ENCODE data around the gene CYP2A6. TPM values are rescaled to one million over a fixed set of nuclear protein-coding genes. Genes with fewer than 3 reads are reported as not detected.
"Not testable (repeated sequence)": the region's sequence is repeated elsewhere in the genome, so short reads cannot be mapped to it uniquely, and the experiment has no call there.

The CYP2A6 gene
- total RNA-seq, 1 donor = not detected

GRCh38 chr19:40836754-40837429 lies 13.4 kb downstream of the CYP2A6 start:
- TF ChIP-seq CTCF (IDR thresholded peaks at IDR 0.05; ENCODE audit: insufficient read depth, low read depth, low read length) = no peak
- H3K4me3 ChIP-seq (ENCODE audit: low read depth, low read length) = no peak overlapping the region
- no peak for DNase-seq (ENCODE audit: low read depth)

GRCh38 chr19:40833728-40834533 lies 16.3 kb downstream of the CYP2A6 start:
- DNase-seq (ENCODE audit: low read depth) = peak; percentile 73
- not testable (repeated sequence) for H3K4me3 ChIP-seq (ENCODE audit: low read depth, low read length)

DNA sequence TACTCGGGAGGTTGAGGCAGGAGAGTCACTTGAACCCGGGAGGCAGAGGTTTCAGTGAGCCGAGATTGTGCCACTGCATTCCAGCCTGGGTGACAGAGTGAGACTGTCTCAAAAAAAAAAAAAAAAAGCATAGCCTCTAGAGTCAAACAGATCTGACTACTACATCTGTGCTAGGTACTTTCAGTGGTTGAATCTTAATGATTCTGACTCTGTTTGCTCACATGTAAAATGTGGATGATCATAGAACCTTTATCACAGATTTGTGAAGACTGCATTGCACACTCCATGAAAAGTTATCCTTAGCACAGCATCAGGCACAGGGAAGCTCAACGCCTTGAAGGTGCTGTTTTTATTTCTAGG lies 17.8 kb downstream of the CYP2A6 start:
- H3K4me3 ChIP-seq (ENCODE audit: low read depth, low read length); DNase-seq (ENCODE audit: low read depth): not testable (repeated sequence)

- DNase-seq (ENCODE audit: low read depth) = peak; percentile 100
- H3K4me3 ChIP-seq (ENCODE audit: low read depth, low read length) = no peak overlapping the region
- no peak for TF ChIP-seq CTCF (IDR thresholded peaks at IDR 0.05; ENCODE audit: insufficient read depth, low read depth, low read length)
Observed at GRCh38 chr19:40831502-40832430, 18.5 kb downstream of the CYP2A6 start.

DNA sequence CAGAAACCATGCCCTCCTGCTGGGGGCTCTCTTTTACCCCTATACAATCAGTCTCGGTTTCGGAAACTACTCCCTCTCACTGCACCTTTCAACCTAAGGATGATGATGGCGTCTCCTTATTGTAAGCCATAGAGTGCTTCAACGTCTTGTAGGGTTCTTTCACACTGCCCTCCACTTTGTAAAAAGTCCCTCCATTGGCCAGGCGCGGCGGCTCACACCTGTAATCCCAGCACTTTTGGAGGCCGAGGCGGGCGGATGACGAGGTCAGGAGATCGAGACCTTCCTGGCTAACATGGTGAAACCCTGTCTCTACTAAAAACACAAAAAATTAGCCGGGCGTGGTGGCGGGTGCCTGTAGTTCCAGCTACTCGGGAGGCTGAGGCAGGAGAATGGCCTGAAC lies 19.5 kb downstream of the CYP2A6 start:
- not testable (repeated sequence) for DNase-seq (ENCODE audit: low read depth); H3K4me3 ChIP-seq (ENCODE audit: low read depth, low read length)

DNA sequence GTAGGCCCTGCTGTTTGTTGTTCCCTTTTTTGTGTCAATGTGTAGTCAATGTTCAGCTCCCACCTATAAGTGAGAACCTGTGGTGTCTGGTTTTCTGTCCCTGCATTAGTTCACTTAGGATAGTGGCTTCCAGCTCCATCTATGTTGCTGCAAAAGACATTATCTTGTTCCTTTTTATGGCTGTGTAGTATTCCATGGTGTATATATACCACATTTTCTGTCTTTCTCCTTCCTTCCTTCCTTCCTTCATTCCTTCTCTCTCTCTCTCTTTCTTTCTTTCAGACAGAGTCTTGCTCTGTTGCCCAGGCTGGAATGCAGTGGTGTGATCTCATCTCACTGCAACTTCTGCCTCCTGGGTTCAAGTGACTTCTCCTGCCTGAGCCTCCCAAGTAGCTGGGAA lies 21.0 kb downstream of the CYP2A6 start:
- H3K4me3 ChIP-seq (ENCODE audit: low read depth, low read length) = no peak overlapping the region
- no peak for TF ChIP-seq CTCF (IDR thresholded peaks at IDR 0.05; ENCODE audit: insufficient read depth, low read depth, low read length)
- no peak for DNase-seq (ENCODE audit: low read depth)

DNA sequence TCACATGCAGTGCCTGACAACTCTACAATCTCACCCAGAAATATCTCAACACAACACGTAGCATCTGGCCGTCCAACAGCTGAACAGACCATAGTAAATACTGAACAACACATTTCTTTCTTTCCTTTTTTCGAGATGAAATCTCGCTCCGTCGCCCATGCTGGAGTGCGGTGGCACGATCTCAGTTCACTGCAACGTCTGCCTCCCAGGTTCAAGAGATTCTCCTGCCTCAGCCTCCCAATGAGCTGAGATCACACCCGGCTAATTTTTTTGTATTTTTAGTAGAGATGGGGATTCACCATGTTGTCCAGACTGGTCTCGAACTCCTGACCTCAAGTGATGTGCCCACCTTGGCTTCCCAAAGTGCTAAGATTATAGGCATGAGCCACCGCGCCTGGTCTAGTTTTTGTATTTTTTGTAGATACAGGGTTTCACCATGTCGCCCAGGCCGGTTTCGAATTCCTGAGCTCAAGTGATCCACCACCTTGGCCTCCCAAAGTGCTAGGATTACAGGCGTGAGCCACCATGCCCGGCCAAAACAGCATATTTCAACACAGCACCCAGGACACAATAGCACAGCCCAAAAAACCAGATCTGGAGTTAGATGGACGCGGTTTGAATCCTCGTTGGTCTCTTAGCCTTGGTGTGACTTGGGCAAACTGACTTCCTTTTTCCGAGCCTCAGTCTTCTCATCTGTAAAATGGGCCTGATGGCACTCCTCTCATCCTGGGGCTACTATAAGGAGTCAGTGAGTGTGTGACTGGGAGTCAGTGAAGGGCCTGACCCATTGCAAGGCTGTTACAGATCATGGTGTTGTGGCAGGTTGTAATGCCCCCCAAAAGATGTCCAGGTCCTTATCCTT lies 22.6 kb downstream of the CYP2A6 start:
- no peak for TF ChIP-seq CTCF (IDR thresholded peaks at IDR 0.05; ENCODE audit: insufficient read depth, low read depth, low read length)
- H3K4me3 ChIP-seq (ENCODE audit: low read depth, low read length) = no peak overlapping the region
- DNase-seq (ENCODE audit: low read depth) = no peak

DNA sequence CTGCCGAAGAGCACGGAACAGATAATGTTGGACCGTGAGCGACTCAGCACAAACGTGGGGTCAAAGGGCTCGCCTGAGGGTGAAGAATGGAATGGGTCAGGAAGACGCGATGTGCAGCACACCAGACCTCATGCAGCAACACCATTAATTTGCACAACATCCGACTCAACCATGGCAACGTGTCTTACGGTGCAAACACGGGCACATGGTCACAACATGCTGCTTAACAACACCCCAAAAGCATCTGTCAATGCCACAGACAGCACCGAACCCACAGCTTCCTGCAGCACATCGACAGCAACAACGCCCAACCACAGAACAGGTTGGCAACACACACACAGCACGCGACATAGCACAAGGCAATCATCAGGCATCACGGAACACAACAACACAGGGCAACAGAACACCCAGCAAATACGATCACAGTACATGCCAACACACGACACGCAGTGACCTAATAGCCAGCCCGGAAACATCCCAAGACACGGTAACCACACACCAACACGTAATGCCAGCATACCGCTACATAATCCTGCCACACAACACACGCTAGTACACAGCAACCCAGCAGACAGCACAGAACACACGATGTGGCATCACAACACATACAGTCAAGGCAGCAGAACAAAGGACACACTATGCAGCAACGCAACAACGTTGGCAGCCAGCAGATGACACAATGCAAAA lies 23.4 kb downstream of the CYP2A6 start:
- H3K4me3 ChIP-seq (ENCODE audit: low read depth, low read length); DNase-seq (ENCODE audit: low read depth): not testable (repeated sequence)

GRCh38 chr19:40826312-40826698 lies 23.9 kb downstream of the CYP2A6 start:
- not testable (repeated sequence) for H3K4me3 ChIP-seq (ENCODE audit: low read depth, low read length); DNase-seq (ENCODE audit: low read depth)

- H3K4me3 ChIP-seq (ENCODE audit: low read depth, low read length) = not testable (repeated sequence)
Observed at GRCh38 chr19:40825460-40826095, 24.7 kb downstream of the CYP2A6 start.

DNA sequence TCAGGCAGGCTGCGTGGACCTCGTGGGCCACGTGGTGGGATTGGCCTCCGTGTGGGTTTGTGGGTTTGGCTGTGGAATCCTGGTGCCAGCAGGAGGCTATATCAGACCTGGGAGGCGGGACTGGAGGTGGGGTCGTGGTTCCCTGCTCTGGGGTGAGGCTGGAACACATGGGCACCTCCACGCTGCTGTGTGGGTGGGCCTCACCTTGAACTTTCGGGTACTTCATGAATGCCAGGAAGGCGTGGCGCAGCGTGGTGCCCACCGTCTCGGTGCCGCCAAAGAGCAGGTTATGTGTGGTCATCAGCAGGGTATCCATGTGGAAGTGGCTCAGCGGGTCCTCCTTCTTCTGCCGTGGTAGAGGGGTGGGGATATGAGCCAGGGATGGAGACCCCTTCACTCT lies 25.3 kb downstream of the CYP2A6 start:
- H3K4me3 ChIP-seq (ENCODE audit: low read depth, low read length); DNase-seq (ENCODE audit: low read depth): not testable (repeated sequence)

More at GRCh38 chr19:40825460-40826095, 24.7 kb downstream of the CYP2A6 start:
- DNase-seq (ENCODE audit: low read depth) = not testable (repeated sequence)

Data from fibroblast of villous mesenchyme (primary cell).